Lower leg skin (tissue), 3 donors: ENCODE measurements around the gene DCAF4.

Experiments used
- CTCF ChIP-seq, 3 donors: fragments of 450-650 bp; IDR thresholded peaks; one replicate each; pipeline ENCODE4 v1.5.1; 2016; ENCODE audit warnings: antibody characterized with exemption in 3 of 3, mild to moderate bottlenecking in 3 of 3, moderate library complexity in 2 of 3
- POLR2A ChIP-seq, 2 donors: fragments of 450-650 bp; IDR thresholded peaks; one replicate each; pipeline ENCODE4 v1.6.1; 2016 to 2017; ENCODE audit warnings: antibody characterized with exemption in 2 of 2, mild to moderate bottlenecking in 1 of 2, moderate library complexity in 1 of 2

- no peak for TF ChIP-seq CTCF (IDR thresholded peaks at IDR 0.05)
- no peak for TF ChIP-seq POLR2A (IDR thresholded peaks at IDR 0.05)
These were observed 37.5 kb upstream of the DCAF4 start for GRCh38 chr14:72888636-72889201.
